Stimulated activated CD8-positive, alpha-beta memory T cell treated with anti-CD3 and anti-CD28 coated beads, Interleukin-15, amount 100 ng/mL, for 48 hours (primary cell): ENCODE data around the gene NTSR1.

Experiments
- DNase-seq, 2 donors: peaks; one replicate each; pipeline ENCODE4 v3.0.0-alpha.2; 2020; ENCODE audit warnings: low read depth in 2 of 2

The NTSR1 gene

GRCh38 chr20:62770916-62771315 lies 62.3 kb downstream of the NTSR1 start:
- DNase-seq: no peak

GRCh38 chr20:62771396-62772102 lies 62.9 kb downstream of the NTSR1 start:
- no peak for DNase-seq

- no peak for DNase-seq
Measured at GRCh38 chr20:62772103-62772611, 63.5 kb downstream of the NTSR1 start.

- no peak for DNase-seq
Measured at GRCh38 chr20:62772619-62772989, 64.0 kb downstream of the NTSR1 start.

GRCh38 chr20:62772990-62773844 lies 64.6 kb downstream of the NTSR1 start:
- DNase-seq: no peak

GRCh38 chr20:62773845-62774714 lies 65.4 kb downstream of the NTSR1 start:
- DNase-seq: no peak

GRCh38 chr20:62774762-62775161 lies 66.1 kb downstream of the NTSR1 start:
- no peak for DNase-seq

GRCh38 chr20:62775206-62775605 lies 66.6 kb downstream of the NTSR1 start:
- no peak for DNase-seq

GRCh38 chr20:62776035-62776691 lies 67.5 kb downstream of the NTSR1 start:
- DNase-seq: no peak

- DNase-seq: peak; percentile 39 to 41
Measured at GRCh38 chr20:62776692-62777527, 68.3 kb downstream of the NTSR1 start.

- DNase-seq: no peak
Measured at GRCh38 chr20:62777528-62777830, 68.8 kb downstream of the NTSR1 start.

GRCh38 chr20:62778058-62778457 lies 69.4 kb downstream of the NTSR1 start:
- DNase-seq: no peak

- no peak for DNase-seq
Measured at GRCh38 chr20:62778601-62779416, 70.2 kb downstream of the NTSR1 start.

GRCh38 chr20:62779417-62779685 lies 70.7 kb downstream of the NTSR1 start:
- DNase-seq: no peak

GRCh38 chr20:62780204-62780603 lies 71.6 kb downstream of the NTSR1 start:
- no peak for DNase-seq

- DNase-seq: no peak
Measured at GRCh38 chr20:62780696-62781095, 72.1 kb downstream of the NTSR1 start.

- DNase-seq: no peak
Measured at GRCh38 chr20:62782149-62782892, 73.7 kb downstream of the NTSR1 start.

- DNase-seq: no peak
Measured at GRCh38 chr20:62782893-62783278, 74.2 kb downstream of the NTSR1 start.

- DNase-seq: no peak
Measured at GRCh38 chr20:62784497-62784896, 75.9 kb downstream of the NTSR1 start.
